HG03175 (cell line): ENCODE data around the gene MUSK.
A peak's percentile ranks its signal among the peaks of the same experiment; 100 is the strongest.
"Not testable (repeated sequence)": the region's sequence is repeated elsewhere in the genome, so short reads cannot be mapped to it uniquely, and the experiment has no call there.

Experiments used
- ATAC-seq: cut with Tn5 transposase; IDR thresholded peaks from one replicate; pipeline ENCODE4 v1.9.1; 2021; ENCODE audit warnings: mild to moderate bottlenecking, moderate library complexity; ENCODE audit not compliant: unreplicated experiment

The MUSK gene

DNA sequence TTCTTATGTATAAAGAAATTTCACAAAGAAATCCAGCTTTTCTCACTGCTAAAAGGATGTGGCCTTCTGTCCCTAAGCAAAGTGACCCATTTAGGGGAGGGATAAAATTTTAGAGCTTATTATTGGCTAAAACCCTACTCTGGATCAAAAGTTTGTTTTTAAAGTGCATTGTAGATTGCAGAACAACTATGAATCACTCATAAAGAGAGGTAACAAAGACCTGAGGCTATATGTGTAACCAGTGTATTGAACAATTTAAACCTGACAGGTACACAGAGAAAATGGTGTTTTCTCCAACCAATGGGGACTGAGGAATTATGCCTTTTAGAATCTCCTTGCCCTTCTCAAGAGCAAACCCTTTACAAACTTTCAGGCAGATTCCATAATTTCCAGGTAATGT is 86.6 kb downstream of the MUSK start:
- ATAC-seq: no peak

DNA sequence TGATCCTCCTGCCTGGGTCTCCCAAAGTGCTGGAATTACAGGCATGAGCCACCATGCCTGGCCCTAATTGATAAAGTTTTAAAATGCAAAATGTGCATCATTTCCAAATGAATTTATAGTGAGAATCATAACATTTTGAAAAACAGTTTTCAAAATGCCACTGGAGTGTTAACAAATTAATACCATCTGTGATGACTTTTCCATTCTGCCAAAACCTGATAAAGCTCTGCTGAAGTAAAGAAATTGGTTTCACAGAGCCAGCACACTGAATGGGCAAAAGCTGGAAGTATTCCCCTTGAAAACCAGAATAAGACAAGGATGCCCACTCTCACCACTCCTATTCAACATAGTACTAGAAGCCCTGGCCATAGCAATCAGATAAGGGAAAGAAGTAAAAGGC is 89.6 kb downstream of the MUSK start:
- ATAC-seq: no peak

DNA sequence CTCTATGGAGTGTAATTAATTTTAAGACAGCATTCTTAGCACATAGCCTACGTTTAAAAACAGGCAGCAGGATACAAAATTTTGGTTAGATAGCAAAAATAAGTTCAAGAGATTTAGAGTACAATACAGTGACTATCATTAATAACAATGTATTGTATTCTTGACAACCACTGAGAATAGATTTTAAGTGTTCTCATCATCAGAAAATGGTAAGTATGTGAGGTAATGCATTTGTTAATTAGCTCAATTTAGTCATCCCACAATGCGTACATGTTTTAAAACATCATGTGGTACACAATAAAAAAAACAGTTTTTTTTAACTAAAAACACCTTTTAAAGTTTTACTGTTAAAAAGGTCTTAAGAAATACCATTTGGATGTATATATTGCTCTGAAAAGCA is 94.2 kb downstream of the MUSK start:
- no peak for ATAC-seq

DNA sequence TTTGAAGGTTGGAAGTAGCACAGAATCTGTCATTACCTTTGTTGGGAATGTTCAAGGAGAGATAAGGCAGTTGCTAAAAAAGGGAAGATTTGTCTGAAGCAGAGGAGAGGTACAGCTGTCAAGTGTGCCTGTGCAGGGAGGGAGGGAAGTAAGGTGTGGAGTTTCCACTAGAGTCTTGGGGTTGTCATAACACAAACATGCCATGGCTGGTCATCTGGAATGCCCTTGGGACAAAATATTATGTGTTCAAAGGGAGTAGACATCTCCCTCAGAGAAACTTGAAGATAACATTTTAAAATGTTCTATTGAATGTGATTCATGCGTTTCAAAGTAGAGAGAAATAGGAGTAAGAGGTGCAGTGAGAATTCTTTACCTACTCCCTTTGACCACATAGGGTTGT is 95.0 kb downstream of the MUSK start:
- ATAC-seq: no peak

DNA sequence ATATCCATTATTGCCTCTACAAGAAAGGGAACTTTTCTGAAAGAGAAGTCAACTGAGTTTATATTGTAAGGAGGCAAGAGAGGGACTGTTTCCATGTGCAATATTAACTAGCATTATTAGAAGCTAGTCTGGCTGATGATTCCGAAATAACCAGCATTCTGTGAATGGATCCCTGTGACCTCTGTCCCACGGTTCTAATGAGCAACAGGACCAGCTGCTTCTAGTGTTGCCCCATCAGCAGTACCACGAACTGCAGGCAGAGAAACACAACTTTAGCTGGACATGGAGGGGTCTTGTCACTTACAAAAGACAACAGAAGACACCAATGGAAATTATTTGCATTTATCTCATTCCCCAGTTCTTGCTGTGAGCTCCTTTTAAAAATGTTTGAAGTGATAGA is 95.4 kb downstream of the MUSK start:
- no peak for ATAC-seq

DNA sequence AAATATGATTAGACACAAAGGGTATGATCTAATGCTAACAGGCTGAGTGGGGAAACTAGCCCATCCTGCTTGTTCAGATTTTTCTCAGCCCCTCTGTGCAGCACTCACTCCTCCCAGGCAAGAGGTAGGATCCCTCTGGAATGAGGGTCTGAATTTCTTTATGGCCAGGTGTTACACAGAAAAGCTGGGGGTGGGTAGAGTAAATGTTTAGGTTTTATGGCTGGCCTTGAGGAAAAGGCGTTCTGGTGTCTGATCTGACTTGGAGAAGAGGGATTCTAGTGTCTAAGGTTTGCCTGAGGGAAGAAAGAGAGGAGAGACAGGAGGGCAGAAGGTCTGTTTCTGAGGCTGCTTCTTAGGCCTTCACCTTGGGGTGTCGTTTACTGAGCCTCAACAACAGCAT is 97.3 kb downstream of the MUSK start:
- no peak for ATAC-seq

DNA sequence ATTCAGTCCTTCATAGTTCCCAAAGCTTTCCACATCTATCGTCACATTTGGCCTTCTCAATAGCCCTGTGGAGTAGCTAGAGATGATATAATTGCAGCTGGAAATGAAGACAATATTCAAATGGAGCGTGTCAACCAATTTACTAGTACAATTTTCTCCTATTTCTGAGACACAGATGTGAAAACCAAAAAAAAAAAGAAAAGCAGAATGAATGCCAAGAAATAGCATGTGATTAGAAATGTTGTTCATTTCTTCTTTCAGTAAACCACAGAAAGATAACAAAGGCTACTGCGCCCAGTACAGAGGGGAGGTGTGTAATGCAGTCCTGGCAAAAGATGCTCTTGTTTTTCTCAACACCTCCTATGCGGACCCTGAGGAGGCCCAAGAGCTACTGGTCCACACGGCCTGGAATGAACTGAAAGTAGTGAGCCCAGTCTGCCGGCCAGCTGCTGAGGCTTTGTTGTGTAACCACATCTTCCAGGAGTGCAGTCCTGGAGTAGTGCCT is 99.0 kb downstream of the MUSK start:
- no peak for ATAC-seq

DNA sequence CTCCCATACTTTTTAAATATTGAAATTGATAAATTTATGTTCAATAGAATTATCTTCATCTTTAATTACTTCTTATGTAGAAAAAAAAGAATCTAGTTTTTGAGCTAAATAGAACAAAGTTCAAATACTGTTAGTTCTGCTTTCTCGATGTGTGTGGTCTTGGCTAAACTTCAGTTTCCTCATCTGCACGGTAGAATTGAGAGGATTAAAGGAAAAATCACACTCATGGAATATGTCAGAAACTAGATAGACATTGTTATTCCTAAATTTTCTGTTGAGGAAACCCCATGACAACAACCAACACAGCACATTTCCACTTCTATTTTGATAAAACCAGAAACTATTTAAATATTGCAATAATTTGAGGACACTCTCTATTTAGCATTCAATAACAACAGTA is 100.3 kb downstream of the MUSK start:
- no peak for ATAC-seq

DNA sequence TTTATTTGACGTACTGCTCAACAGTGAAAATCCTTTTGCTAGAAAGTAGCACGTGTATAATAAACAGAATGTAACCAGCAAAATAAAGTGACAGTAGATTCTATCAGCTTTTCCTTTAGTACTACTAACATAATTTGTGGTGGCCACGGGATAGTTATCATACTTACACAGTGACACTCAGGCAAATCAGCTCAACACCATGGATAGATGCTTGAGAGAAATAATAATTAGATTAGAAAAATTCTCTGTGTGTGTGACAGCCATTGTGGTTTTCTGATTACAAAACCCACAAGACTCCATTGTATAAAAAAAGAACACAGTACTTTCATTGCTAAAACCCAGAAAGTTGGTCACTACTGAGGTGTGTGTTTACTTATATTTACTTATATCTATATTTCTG is 101.1 kb downstream of the MUSK start:
- ATAC-seq: no peak

DNA sequence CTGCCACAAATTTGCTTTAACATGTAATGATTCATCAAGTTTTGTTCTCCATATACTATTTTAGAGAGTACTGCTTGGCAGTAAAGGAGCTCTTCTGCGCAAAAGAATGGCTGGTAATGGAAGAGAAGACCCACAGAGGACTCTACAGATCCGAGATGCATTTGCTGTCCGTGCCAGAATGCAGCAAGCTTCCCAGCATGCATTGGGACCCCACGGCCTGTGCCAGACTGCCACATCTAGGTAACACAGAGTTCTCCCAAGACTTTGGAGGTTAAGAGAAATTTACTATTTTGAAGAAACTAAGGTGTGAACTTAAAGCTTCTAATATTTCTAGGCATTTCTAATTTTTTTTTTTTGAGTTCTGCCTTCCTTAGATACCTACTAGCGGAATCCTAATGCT is 107.1 kb downstream of the MUSK start:
- no peak for ATAC-seq

DNA sequence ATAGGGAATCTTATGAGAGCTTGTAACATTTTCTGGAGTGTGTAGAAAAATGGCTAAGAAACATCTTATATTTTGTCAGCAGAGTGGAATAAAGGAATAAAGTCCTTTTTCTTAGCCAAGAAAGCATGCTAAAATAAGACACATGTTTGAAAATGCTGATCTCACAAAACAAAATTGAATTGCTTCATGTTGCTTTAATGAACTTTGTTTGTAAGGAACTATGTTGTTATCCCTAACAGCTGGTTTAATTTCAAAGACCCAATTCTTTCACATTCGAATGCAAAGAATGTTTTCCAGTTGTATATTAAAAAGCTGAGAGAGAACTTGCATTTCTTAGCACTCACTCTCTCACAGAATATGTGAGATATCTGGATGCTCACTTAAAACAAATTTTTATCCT is 107.6 kb downstream of the MUSK start:
- ATAC-seq: no peak

DNA sequence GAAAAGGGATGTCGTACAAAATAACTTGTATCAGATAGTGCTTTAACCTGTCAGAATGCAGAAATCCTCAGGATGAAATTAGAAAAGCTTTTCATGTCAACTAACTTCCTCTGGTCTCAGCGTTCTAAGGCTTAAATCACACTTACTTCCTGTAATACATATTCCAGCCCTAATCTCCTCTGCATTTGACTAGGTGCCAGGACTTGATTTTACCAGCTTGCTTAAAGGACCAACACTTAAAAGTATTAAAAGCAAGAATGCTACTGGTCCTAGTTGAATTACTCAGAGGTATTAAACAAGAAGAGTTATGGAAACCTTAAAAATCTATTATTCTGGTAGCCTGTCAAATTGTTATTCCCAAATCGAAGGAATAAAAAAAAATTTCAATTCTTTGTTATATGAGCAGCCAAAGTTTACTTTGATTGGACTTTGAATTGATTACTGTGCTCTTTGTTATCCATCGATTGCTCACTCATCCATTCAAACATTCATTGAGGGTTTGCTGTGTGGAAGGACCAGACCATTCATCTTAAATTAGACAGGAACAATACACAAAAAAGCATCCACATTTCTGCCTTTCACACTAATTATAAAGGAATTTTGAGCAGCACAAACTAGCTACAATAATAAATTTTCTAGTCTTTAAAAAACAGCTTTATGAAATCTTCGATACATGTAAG is 108.7 kb downstream of the MUSK start:
- no peak for ATAC-seq

DNA sequence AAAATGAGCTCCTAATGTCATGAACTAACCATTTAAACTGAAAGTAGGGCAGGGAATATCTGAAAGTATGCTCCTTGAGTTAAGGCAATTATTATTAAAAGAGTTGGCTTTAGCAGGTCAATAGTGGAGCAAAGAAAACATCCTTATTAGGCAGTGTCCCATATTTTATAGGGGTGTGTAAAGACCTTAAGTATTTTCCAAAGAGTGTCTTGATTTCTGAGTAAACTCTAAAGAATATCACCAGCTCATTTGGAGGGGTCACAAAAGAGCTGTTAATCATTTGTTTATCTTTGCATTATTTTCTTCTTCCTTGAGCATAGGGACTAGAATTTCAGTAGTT is 109.3 kb downstream of the MUSK start:
- ATAC-seq: no peak

DNA sequence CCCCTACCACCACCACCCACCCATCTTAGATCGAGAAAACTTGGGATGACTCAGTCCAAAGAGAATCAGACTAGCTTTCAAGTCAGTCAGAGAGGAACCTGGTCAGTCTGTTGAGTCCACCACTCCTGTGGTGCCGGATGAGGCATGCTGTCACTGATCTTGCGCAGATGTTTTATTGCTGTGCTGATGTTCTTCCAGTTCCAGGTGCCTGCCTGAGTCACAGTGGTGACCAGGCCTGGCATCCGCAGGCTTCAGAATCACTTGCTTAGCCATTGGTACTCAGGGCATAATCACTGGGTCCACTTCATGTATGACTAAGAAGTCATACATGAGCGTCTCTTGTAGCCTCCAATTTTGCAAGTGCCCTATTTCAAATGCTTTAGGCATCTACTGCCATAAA is 114.1 kb downstream of the MUSK start:
- ATAC-seq: no peak

DNA sequence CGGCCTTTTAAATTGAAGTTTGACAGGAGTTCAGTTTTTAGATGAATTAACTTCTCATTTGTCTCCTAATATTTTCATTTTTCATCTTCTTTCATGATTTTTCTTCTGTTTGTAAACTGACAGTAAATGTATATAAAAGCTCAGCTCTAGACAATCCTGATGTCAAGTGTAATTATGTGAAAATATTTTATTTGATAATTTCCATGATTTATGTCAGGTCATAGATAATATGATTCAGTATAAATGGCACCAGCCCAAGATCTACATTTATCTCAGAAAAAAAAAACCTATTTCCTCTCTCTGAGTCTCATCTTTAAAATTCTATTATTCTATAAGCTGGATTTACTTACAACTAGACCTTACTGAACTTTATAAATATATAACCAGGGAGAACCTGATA is 115.7 kb downstream of the MUSK start:
- no peak for ATAC-seq

DNA sequence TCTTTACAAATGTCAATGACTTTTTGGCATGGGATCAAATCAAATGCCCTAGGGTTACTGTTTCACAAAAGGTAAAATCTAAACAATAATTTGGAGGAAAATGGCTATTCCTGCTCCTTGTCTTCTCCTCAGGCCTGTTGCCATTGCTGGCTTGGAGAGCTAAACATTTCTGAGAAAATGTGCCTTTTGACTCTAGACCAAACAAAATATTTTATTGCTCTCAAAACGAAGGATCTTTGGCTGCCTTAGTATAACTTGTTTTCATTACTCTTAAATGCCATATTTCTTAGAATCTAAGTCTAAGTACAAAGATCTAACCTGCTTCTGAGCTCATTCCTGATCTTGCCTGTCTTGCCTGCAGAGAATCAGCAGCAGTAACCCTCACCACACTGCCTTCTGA is 116.6 kb downstream of the MUSK start:
- no peak for ATAC-seq

DNA sequence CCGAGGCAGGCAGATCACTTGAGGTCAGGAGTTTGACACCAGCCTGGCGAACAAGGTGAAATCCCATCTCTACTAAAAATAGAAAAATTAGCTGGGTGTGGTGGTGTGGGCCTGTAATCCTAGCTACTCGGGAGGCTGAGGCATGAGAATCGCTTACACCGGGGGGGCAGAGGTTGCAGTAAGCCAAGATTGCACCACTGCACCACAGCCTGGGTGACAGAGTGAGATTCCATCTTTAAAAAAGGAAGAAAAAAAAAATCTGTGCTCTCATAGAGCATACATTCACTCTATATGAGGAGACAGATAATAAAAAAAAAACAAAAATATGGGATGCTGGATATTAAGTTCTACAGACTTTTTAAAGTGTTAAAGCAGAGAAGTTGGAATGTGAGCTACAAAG is 119.8 kb downstream of the MUSK start:
- ATAC-seq: not testable (repeated sequence)

DNA sequence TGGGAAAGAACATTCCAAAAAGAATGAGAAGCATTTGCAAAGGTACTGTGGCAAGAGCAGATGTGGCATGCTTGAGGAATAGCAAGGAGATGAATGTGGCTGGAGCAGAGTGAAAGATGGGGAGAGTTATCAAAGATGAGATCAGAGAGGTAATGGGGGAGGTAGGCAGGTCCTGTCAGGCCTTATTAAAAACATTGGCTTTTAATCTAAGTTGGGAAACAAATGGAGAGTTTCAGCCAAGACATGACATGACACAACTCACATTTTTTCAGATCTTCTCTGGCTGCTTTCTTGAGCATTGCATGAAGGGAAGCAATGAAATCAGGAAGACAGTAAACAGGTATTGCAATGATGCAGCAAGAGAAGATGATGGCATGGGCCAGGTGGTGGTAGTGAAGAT is 120.3 kb downstream of the MUSK start:
- ATAC-seq: no peak

DNA sequence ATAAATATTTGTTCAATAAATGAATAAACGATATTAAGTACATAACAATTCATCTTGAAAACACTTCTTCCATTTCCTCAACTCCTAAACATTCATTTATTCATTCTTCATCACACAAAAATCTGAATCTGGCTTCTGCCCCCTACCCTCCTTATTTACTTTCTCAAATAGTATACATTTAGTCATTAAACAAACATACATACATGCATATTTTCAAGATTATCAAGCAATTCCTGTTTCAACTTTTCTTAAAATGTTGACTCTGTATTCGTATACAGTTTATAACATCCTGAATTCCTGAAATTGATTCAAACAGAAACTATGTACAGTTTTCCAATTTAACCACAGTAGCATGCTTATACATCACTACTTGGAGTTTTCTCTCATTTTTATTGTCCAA is 129.0 kb downstream of the MUSK start:
- ATAC-seq: no peak

DNA sequence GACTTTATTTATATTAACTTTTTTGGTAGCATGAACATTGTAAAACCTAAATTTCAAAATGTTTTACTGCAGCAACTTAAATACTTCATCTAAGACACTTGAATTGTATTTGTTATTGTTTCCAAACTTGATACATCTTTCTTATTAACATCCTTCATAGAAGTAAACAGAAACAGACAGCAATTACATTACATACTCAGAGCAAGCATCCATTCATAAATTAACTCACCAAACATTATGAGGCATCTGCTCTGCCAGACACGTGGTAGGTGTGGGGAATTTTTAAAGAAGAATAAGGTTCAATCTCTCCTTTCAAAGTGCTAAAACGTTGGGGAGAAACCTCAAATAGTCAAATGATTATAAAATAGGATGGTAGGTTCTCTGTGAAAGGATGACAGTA is 130.8 kb downstream of the MUSK start:
- no peak for ATAC-seq

DNA sequence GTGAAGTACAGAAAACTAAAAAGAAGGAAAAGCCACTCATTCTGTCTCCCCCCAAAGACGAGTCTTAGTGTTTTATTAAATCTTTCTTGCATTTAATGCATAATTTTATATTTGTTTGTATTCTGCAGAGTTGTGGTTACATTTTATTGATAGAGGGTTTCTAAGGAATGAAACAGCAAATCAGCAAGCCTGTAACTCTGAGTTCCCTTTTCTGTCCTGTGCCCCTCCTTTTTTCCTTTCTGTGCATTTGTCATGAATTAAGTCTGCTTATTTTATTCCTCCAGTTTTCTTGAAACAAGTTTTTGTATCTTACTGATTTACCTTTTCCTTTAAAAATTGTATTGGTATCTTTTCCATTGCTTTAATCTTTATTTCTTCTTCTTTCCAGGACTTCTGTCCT is 132.8 kb downstream of the MUSK start:
- no peak for ATAC-seq

DNA sequence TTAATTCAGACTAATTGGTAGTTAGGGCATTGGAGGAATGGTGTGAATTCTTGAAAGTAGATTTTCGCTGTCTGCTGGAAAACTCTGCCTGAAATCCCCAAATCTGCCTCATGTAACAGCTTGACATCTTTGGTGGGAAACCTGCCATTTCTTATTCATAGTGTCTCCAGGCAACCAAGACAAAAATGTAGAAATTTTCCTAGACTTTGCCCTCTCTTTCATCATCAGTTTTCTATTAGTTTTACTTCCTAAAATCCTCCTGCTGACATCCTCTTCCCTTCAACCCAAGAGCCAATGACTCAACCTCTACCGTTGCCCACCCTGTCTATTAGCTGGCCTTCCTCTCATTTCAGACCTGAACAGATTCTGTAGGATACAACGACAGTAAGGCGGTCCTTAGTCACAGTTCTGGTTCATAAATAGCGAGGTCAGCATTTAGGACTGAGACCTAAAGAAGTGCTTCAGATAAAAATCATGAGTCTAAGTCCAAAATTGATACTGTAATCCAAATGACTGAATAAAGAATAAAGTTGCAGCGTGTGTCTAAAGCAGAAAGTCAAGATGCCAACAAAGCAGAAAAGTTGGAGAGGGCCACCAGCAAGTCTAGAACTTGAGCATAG is 133.9 kb downstream of the MUSK start:
- no peak for ATAC-seq

DNA sequence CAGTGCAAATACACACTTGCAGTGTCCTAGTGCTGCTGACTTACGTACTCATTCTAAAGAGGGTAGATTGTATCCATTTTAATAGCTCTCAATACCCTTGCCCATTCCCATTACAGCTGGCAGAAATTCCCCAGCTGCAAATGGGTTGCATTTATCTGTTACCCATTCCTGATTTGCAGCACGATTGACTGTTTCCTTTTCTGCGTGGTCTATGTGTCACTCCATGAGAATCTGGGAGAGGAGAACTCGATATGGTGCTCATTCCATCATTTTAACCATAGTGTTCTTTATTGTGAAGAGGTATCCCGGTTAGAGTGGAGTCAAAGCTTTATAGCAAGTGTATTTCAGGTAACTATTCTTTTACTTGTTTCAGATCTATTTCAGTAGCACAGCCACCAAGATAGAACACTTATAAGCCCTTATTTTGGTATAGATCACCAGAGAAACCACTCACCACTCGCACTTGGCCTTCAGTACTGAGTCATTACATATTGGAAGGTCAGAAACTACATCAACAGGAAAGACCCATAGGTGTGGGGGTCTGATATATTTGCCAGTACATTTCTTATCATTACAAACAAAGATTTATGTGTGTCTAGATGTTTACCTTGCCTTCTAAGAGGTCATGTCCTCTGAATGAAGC is 139.5 kb downstream of the MUSK start:
- ATAC-seq: peak; percentile 68
